GM12891 (cell line): ENCODE data around the gene TFF3.

ENCODE experiments used
- PAX5 ChIP-seq: IDR thresholded peaks from 2 replicates; pipeline ENCODE4 v1.6.1; 2011; ENCODE audit warnings: low read length, moderate library complexity, mild to moderate bottlenecking; ENCODE audit not compliant: insufficient read depth, severe bottlenecking
- POLR2A ChIP-seq: IDR thresholded peaks from 2 replicates; pipeline ENCODE4 v1.6.1; 2011; ENCODE audit warnings: low read depth, low read length, control low read depth
- POLR2AphosphoS5 ChIP-seq: IDR thresholded peaks from 2 replicates; pipeline ENCODE4 v1.6.1; 2011; ENCODE audit warnings: low read depth, low read length, control low read depth
- POU2F2 ChIP-seq: IDR thresholded peaks from 2 replicates; pipeline ENCODE4 v1.6.1; 2011; ENCODE audit warnings: low read depth, mild to moderate bottlenecking, control low read depth, low read length, moderate library complexity
- SPI1 ChIP-seq: IDR thresholded peaks from 2 replicates; pipeline ENCODE4 v1.6.1; 2011; ENCODE audit warnings: low read depth, low read length, control low read depth
- TAF1 ChIP-seq: IDR thresholded peaks from 2 replicates; pipeline ENCODE4 v1.6.1; 2011; ENCODE audit warnings: low read depth, low read length, control low read depth

- TF ChIP-seq POLR2A = no peak
- no peak for TF ChIP-seq POLR2AphosphoS5
- TF ChIP-seq TAF1 = no peak
- no peak for TF ChIP-seq SPI1
- no peak for TF ChIP-seq PAX5
- TF ChIP-seq POU2F2 = no peak
These were observed 6.0 kb upstream of the TFF3 start for GRCh38 chr21:42321231-42321630.
